GM19468 (cell line): Measurements from ENCODE around the gene ROBO1.

Experiments
- ATAC-seq: cut with Tn5 transposase; IDR thresholded peaks from one replicate; pipeline ENCODE4 v1.9.1; 2021; ENCODE audit warnings: mild to moderate bottlenecking, moderate library complexity, moderate number of reproducible peaks; ENCODE audit not compliant: unreplicated experiment; ENCODE audit errors: extremely low read depth

ROBO1 gene

DNA sequence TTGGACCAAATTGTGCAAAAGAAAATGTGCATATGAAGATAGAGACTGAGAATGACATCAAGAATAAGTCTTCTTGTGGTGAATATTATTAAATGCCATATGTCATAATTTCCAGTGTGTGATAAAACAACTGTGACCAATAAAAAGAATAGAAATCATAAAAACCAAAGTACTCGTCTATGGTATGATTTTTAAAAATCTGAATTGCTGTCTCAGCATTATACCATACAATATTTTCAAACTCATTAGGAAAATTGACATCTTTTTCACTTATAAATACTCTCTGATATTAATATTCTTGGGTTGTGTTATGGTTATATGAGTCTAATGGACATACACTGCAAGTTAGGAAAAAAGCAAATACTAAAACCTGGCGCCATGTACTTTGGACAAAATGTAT, 279.4 kb downstream of the ROBO1 start:
- no peak for ATAC-seq

DNA sequence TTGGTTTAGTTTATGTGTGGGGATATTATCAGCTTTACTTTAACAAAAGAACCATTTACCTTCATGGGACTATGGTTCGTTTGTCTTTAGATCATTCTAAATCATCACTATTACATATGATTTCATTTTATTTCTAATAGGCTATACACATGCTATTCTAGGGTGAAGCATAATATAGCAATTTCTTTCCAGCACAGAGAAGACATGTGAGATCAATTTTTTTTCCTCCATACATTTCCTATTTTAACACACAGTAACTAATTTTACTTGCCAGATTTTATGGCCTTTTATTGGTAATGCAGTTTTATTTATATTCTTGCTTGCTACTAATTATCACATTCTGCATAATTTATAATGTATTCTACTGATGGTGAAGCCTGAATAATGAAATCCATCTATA, 287.1 kb downstream of the ROBO1 start:
- no peak for ATAC-seq

DNA sequence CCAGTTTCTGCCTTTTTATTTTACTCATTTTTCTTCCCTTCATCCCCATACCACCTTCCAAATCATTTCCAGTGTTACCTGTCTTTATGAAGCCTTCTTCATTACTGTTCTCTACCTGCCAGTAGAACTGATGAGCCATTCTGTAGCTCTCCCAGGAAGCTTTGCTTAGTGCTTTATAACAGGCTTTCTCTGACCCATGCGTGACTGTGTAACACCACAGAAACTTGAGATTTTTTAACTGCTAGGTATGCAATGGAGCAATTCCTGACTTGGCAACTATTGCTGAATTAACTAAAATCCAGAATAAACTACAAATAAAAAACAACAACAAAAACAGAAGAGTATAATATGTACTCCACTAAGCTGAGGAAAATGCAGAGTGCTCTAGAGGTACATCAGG, 289.2 kb downstream of the ROBO1 start:
- ATAC-seq = no peak

- ATAC-seq = no peak
Observed at GRCh38 chr3:79477242-79477641, 290.6 kb downstream of the ROBO1 start.

GRCh38 chr3:79473993-79474392, 293.8 kb downstream of the ROBO1 start:
- ATAC-seq = no peak

DNA sequence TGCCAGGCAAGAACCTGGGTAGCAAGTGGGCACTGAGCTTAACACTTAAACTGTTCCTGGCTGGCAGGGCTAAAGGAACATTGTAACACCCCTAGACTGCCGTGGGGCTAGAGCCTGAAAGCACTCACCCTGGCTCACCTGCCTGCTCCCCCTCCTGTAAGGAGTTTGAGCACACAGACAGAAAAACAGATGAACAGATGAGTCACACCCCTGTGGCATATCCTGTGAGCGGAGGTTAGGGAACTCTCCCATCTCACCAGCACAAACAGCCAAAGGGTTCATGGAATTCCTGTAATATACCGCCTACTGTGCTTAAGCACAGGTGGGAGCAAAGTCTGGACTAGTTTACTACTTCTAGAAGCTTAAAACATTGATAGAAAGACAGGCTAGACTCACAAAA, 300.1 kb downstream of the ROBO1 start:
- ATAC-seq = no peak

GRCh38 chr3:79461129-79461792, 306.5 kb downstream of the ROBO1 start:
- ATAC-seq = no peak

GRCh38 chr3:79453600-79453999, 314.2 kb downstream of the ROBO1 start:
- ATAC-seq = no peak

GRCh38 chr3:79436387-79436786, 331.4 kb downstream of the ROBO1 start:
- no peak for ATAC-seq

GRCh38 chr3:79427081-79427480, 340.7 kb downstream of the ROBO1 start:
- ATAC-seq = no peak

DNA sequence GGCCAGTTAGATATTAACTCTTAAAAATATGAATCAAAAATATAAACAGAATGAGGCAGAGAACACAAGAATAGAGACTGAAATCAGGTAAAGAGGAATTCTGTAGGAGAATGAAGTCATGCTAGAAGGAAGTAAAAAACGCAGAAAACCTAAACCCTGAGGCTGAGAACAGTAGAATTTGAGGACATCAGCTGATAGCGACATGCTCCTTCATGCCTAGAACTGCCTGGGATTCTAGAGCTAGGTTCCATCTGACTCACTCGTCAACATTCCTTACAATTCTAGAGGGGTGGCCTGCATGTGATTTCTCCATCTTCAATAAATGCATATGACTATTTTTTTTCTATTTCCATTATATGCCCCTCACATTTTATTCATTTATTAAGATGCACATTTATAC, 343.0 kb downstream of the ROBO1 start:
- no peak for ATAC-seq

- ATAC-seq = no peak
Observed at GRCh38 chr3:79423417-79423816, 344.4 kb downstream of the ROBO1 start.

DNA sequence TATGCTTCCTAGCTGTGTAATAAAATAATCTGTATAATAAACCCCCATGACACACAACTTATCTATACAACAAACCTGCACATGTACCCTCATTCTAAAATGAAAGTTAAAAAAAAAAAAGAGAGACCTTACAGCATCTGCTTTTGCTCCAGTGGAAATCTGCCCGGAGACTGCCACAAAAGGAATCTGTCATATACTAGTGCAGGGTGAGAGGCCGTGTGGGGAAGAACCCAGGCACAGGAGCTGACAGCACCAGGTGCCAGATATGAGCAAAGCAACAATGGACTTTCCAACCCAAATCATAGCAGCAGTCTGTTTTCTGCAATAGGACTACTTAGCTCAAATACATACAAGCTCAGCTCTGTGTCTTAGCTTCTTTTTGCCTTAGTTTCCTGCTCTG, 346.5 kb downstream of the ROBO1 start:
- no peak for ATAC-seq

- no peak for ATAC-seq
Observed at GRCh38 chr3:79418855-79419621, 348.8 kb downstream of the ROBO1 start.

- no peak for ATAC-seq
Observed at GRCh38 chr3:79415356-79415755, 352.4 kb downstream of the ROBO1 start.

- ATAC-seq = no peak
Observed at GRCh38 chr3:79414806-79415205, 353.0 kb downstream of the ROBO1 start.

GRCh38 chr3:79414035-79414434, 353.8 kb downstream of the ROBO1 start:
- ATAC-seq = no peak

DNA sequence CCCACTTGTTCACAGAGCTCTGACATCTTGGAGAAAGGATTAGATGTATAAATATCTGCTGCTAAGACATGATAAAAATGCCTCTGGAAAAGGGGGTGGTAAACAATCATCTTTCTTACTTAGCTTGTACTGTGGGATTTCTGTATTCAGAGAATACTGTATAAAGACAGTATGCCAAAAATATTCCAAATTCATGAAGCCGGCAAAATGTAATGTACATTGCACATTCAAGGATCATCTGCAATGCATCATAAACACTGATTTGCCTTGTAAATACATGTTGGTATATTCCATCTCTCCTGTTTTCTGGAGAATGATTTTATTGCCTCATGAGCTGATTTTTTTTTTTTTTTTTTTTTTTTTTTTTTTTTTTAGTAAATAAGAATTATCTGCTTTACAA, 355.3 kb downstream of the ROBO1 start:
- ATAC-seq = no peak

- ATAC-seq = no peak
Observed at GRCh38 chr3:79410617-79411016, 357.2 kb downstream of the ROBO1 start.

DNA sequence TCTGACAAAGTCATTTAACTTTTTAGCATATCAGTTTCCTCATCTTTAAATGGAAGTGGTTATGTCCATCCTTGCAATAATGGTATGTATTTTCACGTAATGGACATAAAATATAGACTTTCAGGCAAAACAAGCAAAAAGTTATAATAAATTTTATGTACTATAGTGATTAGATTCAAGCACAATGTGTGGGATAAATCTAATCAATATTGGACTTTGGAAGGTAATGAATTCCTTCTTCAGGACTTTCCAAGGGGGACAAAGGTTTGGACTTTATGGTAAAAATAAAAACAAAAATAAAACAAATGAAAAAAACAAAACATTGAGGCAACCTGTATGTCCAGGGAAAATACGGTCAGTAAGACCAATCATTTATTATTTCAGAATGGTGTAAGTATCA, 357.7 kb downstream of the ROBO1 start:
- ATAC-seq = no peak

DNA sequence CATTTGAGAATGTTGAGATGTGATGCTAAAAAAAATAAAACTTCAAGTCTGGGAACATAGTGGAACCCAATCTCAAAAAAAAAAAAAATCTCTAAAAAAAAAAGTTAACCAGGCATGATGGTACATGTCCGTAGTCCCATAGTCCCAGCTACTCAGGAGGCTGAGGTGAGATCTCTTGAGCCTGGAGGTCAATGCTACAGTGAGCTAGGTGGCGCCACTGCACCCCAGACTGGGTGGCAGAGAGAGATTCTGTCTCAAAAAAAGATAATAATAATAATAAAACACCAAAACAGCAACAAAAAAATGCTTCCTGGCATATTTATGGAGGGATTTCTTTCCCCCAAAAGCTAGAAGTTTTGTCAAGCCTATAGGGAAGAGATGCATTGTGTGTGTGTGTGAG, 361.6 kb downstream of the ROBO1 start:
- no peak for ATAC-seq

- no peak for ATAC-seq
Observed at GRCh38 chr3:79405183-79405582, 362.6 kb downstream of the ROBO1 start.
